ENCODE measurements around the gene WHRN.

- no peak for TF ChIP-seq MCM2 (IDR thresholded peaks at IDR 0.05; ENCODE audit: low read depth)
- TF ChIP-seq TFE3 (CRISPR knock-in tag; IDR thresholded peaks at IDR 0.05), result no peak
- TF ChIP-seq CTCF (IDR thresholded peaks at IDR 0.05 in 2 of 3, conservative IDR thresholded peaks at IDR 0.05 in 1 of 3; ENCODE audit: insufficient read depth in 2 of 3, low read depth in 1 of 3, low read length in 3 of 3), result no peak
- TF ChIP-seq, protein P1, sequence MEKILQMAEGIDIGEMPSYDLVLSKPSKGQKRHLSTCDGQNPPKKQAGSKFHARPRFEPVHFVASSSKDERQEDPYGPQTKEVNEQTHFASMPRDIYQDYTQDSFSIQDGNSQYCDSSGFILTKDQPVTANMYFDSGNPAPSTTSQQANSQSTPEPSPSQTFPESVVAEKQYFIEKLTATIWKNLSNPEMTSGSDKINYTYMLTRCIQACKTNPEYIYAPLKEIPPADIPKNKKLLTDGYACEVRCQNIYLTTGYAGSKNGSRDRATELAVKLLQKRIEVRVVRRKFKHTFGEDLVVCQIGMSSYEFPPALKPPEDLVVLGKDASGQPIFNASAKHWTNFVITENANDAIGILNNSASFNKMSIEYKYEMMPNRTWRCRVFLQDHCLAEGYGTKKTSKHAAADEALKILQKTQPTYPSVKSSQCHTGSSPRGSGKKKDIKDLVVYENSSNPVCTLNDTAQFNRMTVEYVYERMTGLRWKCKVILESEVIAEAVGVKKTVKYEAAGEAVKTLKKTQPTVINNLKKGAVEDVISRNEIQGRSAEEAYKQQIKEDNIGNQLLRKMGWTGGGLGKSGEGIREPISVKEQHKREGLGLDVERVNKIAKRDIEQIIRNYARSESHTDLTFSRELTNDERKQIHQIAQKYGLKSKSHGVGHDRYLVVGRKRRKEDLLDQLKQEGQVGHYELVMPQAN (IDR thresholded peaks at IDR 0.05; ENCODE audit: borderline replicate concordance), result no peak
- TF ChIP-seq POLR2AphosphoS5 (IDR thresholded peaks at IDR 0.05; ENCODE audit: control insufficient read depth, insufficient read depth, low read depth, low read length), result no peak
Measured at GRCh38 chr9:114484215-114484853, 20.9 kb downstream of the WHRN start.

Measured in K562 (cell line).